Brain pericyte (primary cell): ENCODE results near the gene TEAD2.

Source experiments
- DNase-seq: peaks from one replicate; pipeline ENCODE4 v3.0.0-alpha.2; 2012; ENCODE audit warnings: low read depth, low spot score

Gene TEAD2

DNA sequence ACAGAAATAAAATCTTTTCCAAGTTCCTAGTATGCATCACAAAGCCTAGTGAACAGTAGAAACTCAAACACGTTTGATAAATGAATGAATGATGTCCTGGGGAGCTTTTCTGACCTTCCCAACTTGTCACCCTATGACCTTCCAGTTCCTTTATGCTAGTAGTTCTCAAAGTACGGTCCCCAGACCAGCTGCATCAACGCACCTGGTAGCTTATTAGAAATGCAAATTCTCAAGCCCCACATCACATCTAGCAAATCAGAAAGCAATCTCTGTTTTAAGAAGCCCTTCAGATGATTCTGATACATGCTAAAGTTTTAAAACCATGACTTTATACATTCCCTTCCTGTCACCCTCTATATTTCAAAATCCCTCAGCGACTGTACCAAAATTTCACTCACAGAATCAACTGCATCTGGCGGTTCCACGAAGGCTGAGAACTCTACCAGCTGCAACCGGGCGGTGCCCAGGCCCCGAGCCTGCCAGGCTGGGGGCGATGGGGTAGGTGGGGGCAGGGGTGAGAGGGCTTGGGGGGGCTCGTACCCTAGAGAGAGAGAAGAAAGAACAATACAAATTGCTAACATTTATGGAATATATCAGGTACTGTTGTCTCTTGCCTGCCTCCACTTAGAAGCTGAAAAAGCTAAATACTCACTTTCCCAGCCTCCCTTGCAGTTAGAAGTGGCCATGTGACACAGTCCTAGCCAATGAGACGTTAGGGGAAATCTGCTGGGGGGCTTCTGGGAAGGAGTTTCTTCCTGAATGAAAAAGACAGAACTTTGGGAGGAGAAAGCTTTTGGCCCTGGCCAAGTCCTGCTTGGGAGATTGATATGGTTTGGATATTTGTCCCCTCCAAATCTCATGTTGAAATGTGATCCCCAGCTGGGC is 13.7 kb downstream of the TEAD2 start:
- DNase-seq, result no peak

DNA sequence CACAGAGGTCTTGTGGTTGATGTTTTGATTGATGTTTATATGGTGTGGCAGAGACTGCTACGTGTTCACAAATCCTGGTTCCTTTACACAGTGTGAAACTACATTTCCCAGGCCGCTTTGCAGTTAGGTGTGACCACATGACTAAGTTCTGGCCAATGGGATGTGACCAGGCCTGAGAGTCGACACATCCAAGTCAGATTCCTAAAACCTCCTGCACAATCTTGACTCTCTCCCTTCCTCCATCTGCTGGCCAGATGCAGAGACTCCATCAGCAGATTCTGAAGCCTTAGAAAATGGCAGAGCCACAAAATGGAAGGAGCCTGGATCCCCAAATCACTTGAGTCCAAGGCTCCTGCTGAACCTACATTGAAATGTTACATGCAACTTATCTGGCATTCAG is 14.4 kb downstream of the TEAD2 start:
- no peak for DNase-seq

GRCh38 chr19:49347191-49347590 is 15.0 kb downstream of the TEAD2 start:
- DNase-seq, result no peak

- no peak for DNase-seq
These were observed 17.5 kb downstream of the TEAD2 start for GRCh38 chr19:49344505-49345423.

- no peak for DNase-seq
These were observed 19.1 kb downstream of the TEAD2 start for GRCh38 chr19:49343123-49343522.

- DNase-seq, result no peak
These were observed 19.9 kb downstream of the TEAD2 start for GRCh38 chr19:49342291-49342721.

- no peak for DNase-seq
These were observed 21.1 kb downstream of the TEAD2 start for GRCh38 chr19:49340865-49341718.

DNA sequence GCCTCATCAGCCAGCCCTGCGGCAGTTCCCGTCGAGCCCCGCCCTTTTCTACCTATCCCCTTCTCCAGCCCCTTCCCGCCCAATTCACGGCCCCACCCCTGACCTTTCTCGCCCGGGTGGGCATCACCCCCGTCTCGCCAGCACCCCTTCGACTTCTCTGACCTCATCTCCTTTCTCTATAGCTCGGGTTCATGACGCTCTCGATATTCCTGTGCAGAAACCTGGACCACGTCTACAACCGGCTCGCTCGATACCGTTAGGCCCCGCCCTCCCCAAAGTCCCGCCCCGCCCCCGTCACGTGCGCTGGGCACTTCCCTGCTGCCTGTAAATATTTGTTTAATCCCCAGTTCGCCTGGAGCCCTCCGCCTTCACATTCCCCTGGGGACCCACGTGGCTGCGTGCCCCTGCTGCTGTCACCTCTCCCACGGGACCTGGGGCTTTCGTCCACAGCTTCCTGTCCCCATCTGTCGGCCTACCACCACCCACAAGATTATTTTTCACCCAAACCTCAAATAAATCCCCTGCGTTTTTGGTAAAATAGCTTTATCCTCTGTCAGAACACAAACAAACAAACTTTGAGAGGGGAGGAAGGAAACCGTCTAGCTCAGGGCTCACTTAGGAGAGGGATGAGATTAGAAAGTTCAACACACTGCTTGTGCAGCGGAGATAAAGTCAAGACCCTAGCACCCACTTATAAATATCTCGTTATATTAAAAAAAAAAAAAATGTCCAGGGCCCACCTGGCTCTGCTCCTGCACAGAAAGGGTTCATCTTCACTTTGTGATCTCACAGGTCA is 21.9 kb downstream of the TEAD2 start:
- no peak for DNase-seq

GRCh38 chr19:49339301-49340068 is 22.7 kb downstream of the TEAD2 start:
- peak; percentile 45 for DNase-seq

DNA sequence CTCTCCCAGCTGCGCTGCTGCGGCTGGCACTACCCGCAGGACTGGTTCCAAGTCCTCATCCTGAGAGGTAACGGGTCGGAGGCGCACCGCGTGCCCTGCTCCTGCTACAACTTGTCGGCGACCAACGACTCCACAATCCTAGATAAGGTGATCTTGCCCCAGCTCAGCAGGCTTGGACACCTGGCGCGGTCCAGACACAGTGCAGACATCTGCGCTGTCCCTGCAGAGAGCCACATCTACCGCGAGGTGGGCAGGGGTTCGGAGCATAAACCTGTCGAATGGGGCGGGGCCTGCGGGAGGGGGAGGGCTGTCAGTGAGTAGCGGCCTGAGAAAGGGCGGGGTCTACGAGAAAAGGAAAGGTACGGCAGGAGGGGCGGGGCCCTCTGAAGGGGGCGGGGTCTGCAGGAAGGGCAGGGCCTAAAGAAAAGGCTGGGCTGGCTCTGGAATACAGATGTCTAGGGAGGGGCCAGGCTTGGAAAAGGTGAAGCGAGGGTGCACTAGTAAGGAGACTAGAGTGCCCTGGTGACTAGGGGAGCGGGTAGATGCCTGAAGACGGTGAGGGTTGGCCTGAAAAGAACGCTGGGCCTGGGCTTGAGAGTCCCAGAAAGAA is 23.4 kb downstream of the TEAD2 start:
- no peak for DNase-seq

- DNase-seq, result no peak
These were observed 24.1 kb downstream of the TEAD2 start for GRCh38 chr19:49338023-49338677.

GRCh38 chr19:49337267-49338022 is 24.8 kb downstream of the TEAD2 start:
- no peak for DNase-seq

GRCh38 chr19:49336482-49337266 is 25.5 kb downstream of the TEAD2 start:
- DNase-seq, result no peak

GRCh38 chr19:49335784-49336481 is 26.3 kb downstream of the TEAD2 start:
- no peak for DNase-seq

DNA sequence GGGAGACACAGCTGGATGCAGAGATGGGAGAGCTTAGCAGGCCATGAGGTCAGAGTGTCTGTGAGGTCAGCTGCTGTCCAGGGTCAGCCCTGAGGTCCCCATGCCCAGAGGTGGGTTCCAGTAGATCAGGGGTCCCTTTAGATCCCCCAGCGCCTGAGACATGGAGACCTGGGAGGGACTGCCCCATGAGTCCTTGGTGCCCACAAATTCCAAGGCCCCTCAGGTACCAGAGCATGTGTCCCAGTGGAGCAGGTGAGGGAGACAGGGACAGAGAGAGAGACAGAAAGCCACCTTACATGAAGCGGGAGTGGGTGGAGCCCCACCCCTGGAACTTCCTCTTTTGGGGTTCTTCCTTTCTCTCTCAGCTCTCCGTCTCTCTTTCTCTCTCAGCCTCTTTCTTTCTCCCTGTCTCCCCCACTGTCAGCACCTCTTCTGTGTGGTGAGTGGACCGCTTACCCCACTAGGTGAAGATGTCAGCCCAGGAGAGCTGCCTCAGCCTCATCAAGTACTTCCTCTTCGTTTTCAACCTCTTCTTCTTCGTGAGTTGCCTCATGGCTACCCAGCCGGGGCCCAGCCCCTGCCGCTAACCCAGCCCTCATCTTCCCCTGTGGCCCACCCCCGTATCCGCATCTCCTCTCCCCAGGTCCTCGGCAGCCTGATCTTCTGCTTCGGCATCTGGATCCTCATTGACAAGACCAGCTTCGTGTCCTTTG is 27.0 kb downstream of the TEAD2 start, which contains the start of gene CD37:
TSS of gene CD37 (plus strand) at position 336 of the 713 bp plus-strand sequence. CDS start at position 471, 135 bp downstream.
- DNase-seq, result no peak

- no peak for DNase-seq
These were observed 28.4 kb downstream of the TEAD2 start for GRCh38 chr19:49333811-49334288.
